ENCODE data around the gene ARSD.
"Not testable (repeated sequence)": the region's sequence is repeated elsewhere in the genome, so short reads cannot be mapped to it uniquely, and the experiment has no call there.

DNA sequence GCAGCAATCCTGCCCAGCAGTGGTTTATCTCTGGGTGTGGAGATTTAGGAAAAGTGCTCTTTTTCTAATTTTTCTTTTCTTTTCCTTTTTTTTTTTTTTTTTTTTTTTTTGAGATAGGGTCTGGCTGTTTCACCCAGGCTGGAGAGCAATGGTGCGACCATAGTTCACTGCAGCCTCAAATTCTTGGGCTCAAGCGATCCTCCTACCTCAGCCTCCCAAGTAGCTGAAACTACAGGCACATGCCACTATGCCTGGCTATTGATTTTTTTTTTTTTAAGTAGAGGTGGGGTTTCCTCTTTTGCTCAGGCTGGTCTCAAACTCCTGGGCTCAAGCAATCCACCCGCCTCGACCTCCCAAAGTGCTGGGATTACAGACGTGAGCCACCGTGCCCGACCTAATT lies 34.3 kb upstream of the ARSD start:
- not testable (repeated sequence) for TF ChIP-seq EZH2phosphoT487 (IDR thresholded peaks at IDR 0.05; ENCODE audit: borderline replicate concordance, low read depth); EP300 (IDR thresholded peaks at IDR 0.05; ENCODE audit: borderline replicate concordance in 1 of 2, low read depth in 1 of 2, low read length in 1 of 2); GABPA (IDR thresholded peaks at IDR 0.05; ENCODE audit: low read depth); REST (IDR thresholded peaks at IDR 0.05; ENCODE audit: low read depth, low read length); RXRA (IDR thresholded peaks at IDR 0.05; ENCODE audit: borderline replicate concordance, low read depth); TEAD4 (IDR thresholded peaks at IDR 0.05; ENCODE audit: borderline replicate concordance, insufficient read depth); TAF1 (IDR thresholded peaks at IDR 0.05; ENCODE audit: borderline replicate concordance, low read depth, low read length); FOXM1 (IDR thresholded peaks at IDR 0.05; ENCODE audit: low read depth); POLR2AphosphoS5 (IDR thresholded peaks at IDR 0.05; ENCODE audit: low read depth, low read length); FOXJ3 (CRISPR knock-in tag; IDR thresholded peaks at IDR 0.05); YY1 (IDR thresholded peaks at IDR 0.05; ENCODE audit: low read depth)
- TF ChIP-seq, protein P1, sequence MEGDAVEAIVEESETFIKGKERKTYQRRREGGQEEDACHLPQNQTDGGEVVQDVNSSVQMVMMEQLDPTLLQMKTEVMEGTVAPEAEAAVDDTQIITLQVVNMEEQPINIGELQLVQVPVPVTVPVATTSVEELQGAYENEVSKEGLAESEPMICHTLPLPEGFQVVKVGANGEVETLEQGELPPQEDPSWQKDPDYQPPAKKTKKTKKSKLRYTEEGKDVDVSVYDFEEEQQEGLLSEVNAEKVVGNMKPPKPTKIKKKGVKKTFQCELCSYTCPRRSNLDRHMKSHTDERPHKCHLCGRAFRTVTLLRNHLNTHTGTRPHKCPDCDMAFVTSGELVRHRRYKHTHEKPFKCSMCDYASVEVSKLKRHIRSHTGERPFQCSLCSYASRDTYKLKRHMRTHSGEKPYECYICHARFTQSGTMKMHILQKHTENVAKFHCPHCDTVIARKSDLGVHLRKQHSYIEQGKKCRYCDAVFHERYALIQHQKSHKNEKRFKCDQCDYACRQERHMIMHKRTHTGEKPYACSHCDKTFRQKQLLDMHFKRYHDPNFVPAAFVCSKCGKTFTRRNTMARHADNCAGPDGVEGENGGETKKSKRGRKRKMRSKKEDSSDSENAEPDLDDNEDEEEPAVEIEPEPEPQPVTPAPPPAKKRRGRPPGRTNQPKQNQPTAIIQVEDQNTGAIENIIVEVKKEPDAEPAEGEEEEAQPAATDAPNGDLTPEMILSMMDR (IDR thresholded peaks at IDR 0.05) = not testable (repeated sequence)
- TF ChIP-seq, protein P2, sequence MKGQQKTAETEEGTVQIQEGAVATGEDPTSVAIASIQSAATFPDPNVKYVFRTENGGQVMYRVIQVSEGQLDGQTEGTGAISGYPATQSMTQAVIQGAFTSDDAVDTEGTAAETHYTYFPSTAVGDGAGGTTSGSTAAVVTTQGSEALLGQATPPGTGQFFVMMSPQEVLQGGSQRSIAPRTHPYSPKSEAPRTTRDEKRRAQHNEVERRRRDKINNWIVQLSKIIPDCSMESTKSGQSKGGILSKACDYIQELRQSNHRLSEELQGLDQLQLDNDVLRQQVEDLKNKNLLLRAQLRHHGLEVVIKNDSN (IDR thresholded peaks at IDR 0.05; ENCODE audit: borderline replicate concordance, low read depth) = not testable (repeated sequence)

Measured in SK-N-SH (cell line).